IMR-90 (cell line): ENCODE measurements around the gene LTO1.

Experiments
- CTCF ChIP-seq: conservative IDR thresholded peaks from 2 replicates; pipeline ENCODE4 v1.5.1; 2012; ENCODE audit warnings: mild to moderate bottlenecking, low read depth, low read length, improper control_type of control experiment
- RFX5 ChIP-seq: IDR thresholded peaks from 2 replicates; pipeline ENCODE4 v1.8.0; 2012; ENCODE audit warnings: low read depth, mild to moderate bottlenecking, low read length, moderate library complexity

- TF ChIP-seq RFX5 (peak; percentile 97), CTCF (no peak)
These were observed 36.0 kb downstream of the LTO1 start for GRCh38 chr11:69638941-69639681.
